NCI-H526 (cell line): ENCODE measurements around the gene ST6GALNAC3.
A peak's percentile ranks its signal among the peaks of the same experiment; 100 is the strongest.

Source experiments
- DNase-seq, 2 experiments: peaks; one replicate each; lab custom pipeline; 2025; lab: John Stamatoyannopoulos, UW

ST6GALNAC3 gene

GRCh38 chr1:76503736-76504135 is 429.2 kb downstream of the ST6GALNAC3 start:
- DNase-seq: no peak

- no peak for DNase-seq
Observed at GRCh38 chr1:76507376-76507775, 432.8 kb downstream of the ST6GALNAC3 start.

GRCh38 chr1:76508871-76509270 is 434.3 kb downstream of the ST6GALNAC3 start:
- no peak for DNase-seq

GRCh38 chr1:76510672-76511557 is 436.4 kb downstream of the ST6GALNAC3 start:
- DNase-seq: peak in 1 of 2 experiments; percentile 6

GRCh38 chr1:76511558-76512179 is 437.1 kb downstream of the ST6GALNAC3 start:
- no peak for DNase-seq

GRCh38 chr1:76530953-76531352 is 456.4 kb downstream of the ST6GALNAC3 start:
- DNase-seq: peak; percentile 89 to 90

- no peak for DNase-seq
Observed at GRCh38 chr1:76541618-76542017, 467.1 kb downstream of the ST6GALNAC3 start.

GRCh38 chr1:76542359-76542758 is 467.8 kb downstream of the ST6GALNAC3 start:
- DNase-seq: no peak

- peak; percentile 26 to 36 for DNase-seq
Observed at GRCh38 chr1:76543495-76543894, 468.9 kb downstream of the ST6GALNAC3 start.

- DNase-seq: peak; percentile 33 to 70
Observed at GRCh38 chr1:76546354-76546933, 471.9 kb downstream of the ST6GALNAC3 start.

- peak in 1 of 2 experiments; percentile 34 for DNase-seq
Observed at GRCh38 chr1:76547916-76548315, 473.4 kb downstream of the ST6GALNAC3 start.

GRCh38 chr1:76548513-76549100 is 474.1 kb downstream of the ST6GALNAC3 start:
- no peak for DNase-seq

GRCh38 chr1:76554283-76554682 is 479.7 kb downstream of the ST6GALNAC3 start:
- no peak for DNase-seq

- DNase-seq: no peak
Observed at GRCh38 chr1:76562292-76562691, 487.7 kb downstream of the ST6GALNAC3 start.

- peak; percentile 48 to 62 for DNase-seq
Observed at GRCh38 chr1:76568573-76569238, 494.2 kb downstream of the ST6GALNAC3 start.

- no peak for DNase-seq
Observed at GRCh38 chr1:76571248-76571647, 496.7 kb downstream of the ST6GALNAC3 start.

GRCh38 chr1:76572229-76572628 is 497.7 kb downstream of the ST6GALNAC3 start:
- DNase-seq: no peak

GRCh38 chr1:76576876-76577524 is 502.5 kb downstream of the ST6GALNAC3 start:
- no peak for DNase-seq

- no peak for DNase-seq
Observed at GRCh38 chr1:76577525-76578185, 503.1 kb downstream of the ST6GALNAC3 start.

GRCh38 chr1:76580206-76580605 is 505.7 kb downstream of the ST6GALNAC3 start:
- no peak for DNase-seq

GRCh38 chr1:76581712-76582111 is 507.2 kb downstream of the ST6GALNAC3 start:
- no peak for DNase-seq
